ENCODE results near the gene AOC1.

Gene AOC1

GRCh38 chr7:150835019-150835418 lies 17.3 kb upstream of the AOC1 start:
- no peak for DNase-seq

GRCh38 chr7:150835702-150836280 lies 16.5 kb upstream of the AOC1 start:
- DNase-seq = no peak

GRCh38 chr7:150838965-150839650 lies 13.2 kb upstream of the AOC1 start:
- no peak for DNase-seq

GRCh38 chr7:150842018-150842417 lies 10.3 kb upstream of the AOC1 start:
- no peak for DNase-seq

GRCh38 chr7:150842716-150843115 lies 9.6 kb upstream of the AOC1 start:
- DNase-seq = no peak

GRCh38 chr7:150845421-150845861 lies 6.9 kb upstream of the AOC1 start:
- DNase-seq = no peak

GRCh38 chr7:150846291-150847115 lies 5.8 kb upstream of the AOC1 start:
- no peak for DNase-seq

- DNase-seq = no peak
Observed at GRCh38 chr7:150847536-150847935, 4.8 kb upstream of the AOC1 start.

- DNase-seq = no peak
Observed at GRCh38 chr7:150848111-150848510, 4.2 kb upstream of the AOC1 start.

- DNase-seq = no peak
Observed at GRCh38 chr7:150848561-150849115, 3.7 kb upstream of the AOC1 start.

- no peak for DNase-seq
Observed at GRCh38 chr7:150849204-150849775, 3.0 kb upstream of the AOC1 start.

GRCh38 chr7:150850273-150850672 lies 2.0 kb upstream of the AOC1 start:
- DNase-seq = no peak

GRCh38 chr7:150851492-150852370 lies 586 bp upstream of the AOC1 start:
- DNase-seq = no peak

- DNase-seq = no peak
Observed at GRCh38 chr7:150854066-150855000, 2.0 kb downstream of the AOC1 start.

- DNase-seq = no peak
Observed at GRCh38 chr7:150855046-150855445, 2.7 kb downstream of the AOC1 start.

- no peak for DNase-seq
Observed at GRCh38 chr7:150855476-150856302, 3.4 kb downstream of the AOC1 start.

- DNase-seq = no peak
Observed at GRCh38 chr7:150856303-150857275, 4.3 kb downstream of the AOC1 start.

- no peak for DNase-seq
Observed at GRCh38 chr7:150857276-150858055, 5.1 kb downstream of the AOC1 start.
